ENCODE results near the gene AGPAT1.

AGPAT1 gene

GRCh38 chr6:32148289-32149091 lies 27.4 kb downstream of the AGPAT1 start:
- TF ChIP-seq POLR2AphosphoS5 (IDR thresholded peaks at IDR 0.05; ENCODE audit: low read depth, low read length) (no peak), SIN3A (IDR thresholded peaks at IDR 0.05; ENCODE audit: borderline replicate concordance, insufficient read depth, low read length) (no peak), FOXP2 (optimal IDR thresholded peaks at IDR 0.05; ENCODE audit: borderline replicate concordance, extremely low read depth, extremely low read length, insufficient read depth) (no peak), REST (IDR thresholded peaks at IDR 0.05; ENCODE audit: insufficient read depth in 1 of 2, low read depth in 2 of 2, low read length in 2 of 2) (no peak), TAF1 (IDR thresholded peaks at IDR 0.05; ENCODE audit: borderline replicate concordance, insufficient read depth, low read length) (no peak)

DNA sequence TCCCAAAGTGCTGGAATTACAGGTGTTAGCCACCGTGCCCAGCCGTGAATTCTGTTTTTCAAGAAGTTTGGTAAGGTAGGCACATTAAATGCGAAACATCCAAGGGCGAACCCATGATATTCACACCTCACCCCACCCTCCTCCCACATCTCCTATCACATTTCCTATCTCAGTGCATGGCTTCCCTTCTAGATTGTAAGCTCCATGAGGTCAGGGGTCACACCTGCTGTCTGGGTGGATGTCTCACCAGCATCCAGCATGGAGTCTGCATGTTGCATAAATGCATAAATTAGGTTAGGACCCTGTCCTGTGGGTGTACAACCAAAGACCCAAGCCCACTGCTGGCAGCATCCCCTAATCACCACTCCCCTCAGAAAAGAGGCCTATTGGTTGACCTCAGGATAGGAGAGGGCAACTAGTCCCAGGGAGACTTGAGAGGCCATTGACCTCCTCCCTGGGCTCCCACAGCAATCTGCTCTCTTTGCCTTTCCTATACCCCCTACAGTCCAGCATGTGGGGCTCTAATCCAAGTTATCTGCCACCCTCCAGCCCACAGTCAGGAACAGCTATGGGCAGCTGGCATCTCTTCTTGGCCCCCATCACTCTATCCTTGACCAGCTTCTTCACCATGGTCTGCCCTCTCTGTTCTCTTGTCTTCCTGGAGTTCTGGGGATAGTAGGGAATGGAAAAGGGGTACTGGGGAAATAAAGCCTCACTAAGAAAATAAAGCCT lies 28.3 kb downstream of the AGPAT1 start:
- TF ChIP-seq FOXP2 (optimal IDR thresholded peaks at IDR 0.05; ENCODE audit: borderline replicate concordance, extremely low read depth, extremely low read length, insufficient read depth): no peak
- TF ChIP-seq POLR2AphosphoS5 (IDR thresholded peaks at IDR 0.05; ENCODE audit: low read depth, low read length): no peak
- no peak for TF ChIP-seq SIN3A (IDR thresholded peaks at IDR 0.05; ENCODE audit: borderline replicate concordance, insufficient read depth, low read length)
- no peak for TF ChIP-seq REST (IDR thresholded peaks at IDR 0.05; ENCODE audit: insufficient read depth in 1 of 2, low read depth in 2 of 2, low read length in 2 of 2)
- TF ChIP-seq TAF1 (IDR thresholded peaks at IDR 0.05; ENCODE audit: borderline replicate concordance, insufficient read depth, low read length): no peak

DNA sequence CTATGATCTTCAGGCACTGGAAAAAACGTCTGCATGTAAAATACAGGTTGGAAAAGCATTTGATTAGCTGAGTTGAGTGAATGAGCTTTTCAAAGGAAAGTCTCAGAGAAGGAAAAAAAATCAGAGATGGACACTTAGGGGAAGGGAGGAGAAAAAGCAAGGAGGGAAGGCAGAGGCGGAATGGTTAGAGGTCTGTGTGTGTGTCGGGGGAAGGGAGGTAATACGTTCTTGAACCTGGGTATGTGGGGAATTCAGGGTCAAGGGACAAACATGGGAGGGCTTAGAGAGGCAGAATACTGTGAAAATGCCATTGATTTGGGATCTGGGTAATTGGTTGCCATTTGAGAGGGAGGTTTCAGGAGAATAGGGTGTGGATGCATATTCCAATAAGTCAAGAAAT lies 29.2 kb downstream of the AGPAT1 start:
- TF ChIP-seq SIN3A (IDR thresholded peaks at IDR 0.05; ENCODE audit: borderline replicate concordance, insufficient read depth, low read length): no peak

GRCh38 chr6:32146287-32146686 lies 29.6 kb downstream of the AGPAT1 start:
- TF ChIP-seq POLR2AphosphoS5 (IDR thresholded peaks at IDR 0.05; ENCODE audit: low read depth, low read length) (no peak), FOXP2 (optimal IDR thresholded peaks at IDR 0.05; ENCODE audit: borderline replicate concordance, extremely low read depth, extremely low read length, insufficient read depth) (no peak), REST (IDR thresholded peaks at IDR 0.05; ENCODE audit: insufficient read depth in 1 of 2, low read depth in 2 of 2, low read length in 2 of 2) (no peak), TAF1 (IDR thresholded peaks at IDR 0.05; ENCODE audit: borderline replicate concordance, insufficient read depth, low read length) (no peak), SIN3A (IDR thresholded peaks at IDR 0.05; ENCODE audit: borderline replicate concordance, insufficient read depth, low read length) (no peak)

- no peak for TF ChIP-seq POLR2AphosphoS5 (IDR thresholded peaks at IDR 0.05; ENCODE audit: low read depth, low read length)
- TF ChIP-seq TAF1 (IDR thresholded peaks at IDR 0.05; ENCODE audit: borderline replicate concordance, insufficient read depth, low read length): no peak
- no peak for TF ChIP-seq SIN3A (IDR thresholded peaks at IDR 0.05; ENCODE audit: borderline replicate concordance, insufficient read depth, low read length)
- no peak for TF ChIP-seq REST (IDR thresholded peaks at IDR 0.05; ENCODE audit: insufficient read depth in 1 of 2, low read depth in 2 of 2, low read length in 2 of 2)
- no peak for TF ChIP-seq FOXP2 (optimal IDR thresholded peaks at IDR 0.05; ENCODE audit: borderline replicate concordance, extremely low read depth, extremely low read length, insufficient read depth)
These were observed 35.4 kb downstream of the AGPAT1 start for GRCh38 chr6:32140420-32141046.
